Epithelial cell of esophagus (primary cell): ENCODE measurements around the gene SLC39A11.

Experiments
- DNase-seq: peaks from one replicate; pipeline ENCODE4 v3.0.0; 2010; ENCODE audit warnings: low read depth
- H3K4me3 ChIP-seq: 2 replicates; pipeline ENCODE4 v1.5.1; 2011; ENCODE audit warnings: mild to moderate bottlenecking, low read length, control low read depth
- TF ChIP-seq, protein P1 (sequence below): IDR thresholded peaks from 2 replicates; pipeline ENCODE4 v1.5.1; 2011; ENCODE audit warnings: low read depth, mild to moderate bottlenecking, low read length, control low read depth, inconsistent platforms; ENCODE audit not compliant: insufficient read depth; ENCODE audit errors: missing control alignments

SLC39A11 gene

DNA sequence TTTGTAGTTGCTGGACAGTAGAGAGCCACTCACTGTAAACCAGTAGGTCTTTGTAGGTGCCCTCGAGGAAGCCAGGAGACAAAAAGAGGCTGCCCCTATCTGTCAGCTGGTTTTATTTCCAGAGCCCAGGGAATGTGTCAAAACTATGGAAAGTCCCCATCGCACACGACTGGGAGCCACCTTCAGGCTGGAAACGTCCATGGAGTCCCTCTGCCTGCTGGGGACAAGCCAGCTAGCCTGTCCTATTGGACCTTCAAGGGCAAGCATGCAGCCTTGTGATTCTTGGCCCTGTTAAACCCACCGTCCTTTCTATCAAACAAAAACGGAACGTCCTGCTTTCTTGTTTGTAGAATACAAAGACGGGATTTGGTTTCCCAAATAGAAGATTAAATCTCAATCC, 289.8 kb downstream of the SLC39A11 start:
- no peak for DNase-seq
- H3K4me3 ChIP-seq, result no peak overlapping the region
- TF ChIP-seq, protein P1, sequence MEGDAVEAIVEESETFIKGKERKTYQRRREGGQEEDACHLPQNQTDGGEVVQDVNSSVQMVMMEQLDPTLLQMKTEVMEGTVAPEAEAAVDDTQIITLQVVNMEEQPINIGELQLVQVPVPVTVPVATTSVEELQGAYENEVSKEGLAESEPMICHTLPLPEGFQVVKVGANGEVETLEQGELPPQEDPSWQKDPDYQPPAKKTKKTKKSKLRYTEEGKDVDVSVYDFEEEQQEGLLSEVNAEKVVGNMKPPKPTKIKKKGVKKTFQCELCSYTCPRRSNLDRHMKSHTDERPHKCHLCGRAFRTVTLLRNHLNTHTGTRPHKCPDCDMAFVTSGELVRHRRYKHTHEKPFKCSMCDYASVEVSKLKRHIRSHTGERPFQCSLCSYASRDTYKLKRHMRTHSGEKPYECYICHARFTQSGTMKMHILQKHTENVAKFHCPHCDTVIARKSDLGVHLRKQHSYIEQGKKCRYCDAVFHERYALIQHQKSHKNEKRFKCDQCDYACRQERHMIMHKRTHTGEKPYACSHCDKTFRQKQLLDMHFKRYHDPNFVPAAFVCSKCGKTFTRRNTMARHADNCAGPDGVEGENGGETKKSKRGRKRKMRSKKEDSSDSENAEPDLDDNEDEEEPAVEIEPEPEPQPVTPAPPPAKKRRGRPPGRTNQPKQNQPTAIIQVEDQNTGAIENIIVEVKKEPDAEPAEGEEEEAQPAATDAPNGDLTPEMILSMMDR, result no peak

DNA sequence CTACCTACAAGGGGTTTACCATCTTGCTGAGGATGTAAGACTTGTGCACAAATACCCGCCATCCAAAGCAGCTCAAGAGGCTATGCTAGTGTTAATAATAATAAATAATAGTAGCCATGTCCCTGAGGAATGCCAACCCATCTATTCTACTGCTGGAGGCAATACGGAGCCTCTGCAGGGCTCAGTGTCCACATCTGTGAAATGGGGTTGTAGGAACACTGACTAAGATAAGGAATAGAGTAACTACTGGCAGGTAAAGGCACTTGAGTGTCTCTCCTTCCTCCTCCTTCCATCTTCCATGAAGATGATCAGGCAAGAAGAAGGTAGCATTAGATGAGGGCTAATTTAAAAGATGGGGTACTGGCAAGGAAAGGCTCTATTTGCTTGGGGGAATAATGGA, 295.3 kb downstream of the SLC39A11 start:
- no peak for DNase-seq
- H3K4me3 ChIP-seq, result no peak overlapping the region
- TF ChIP-seq, protein P1, result no peak

DNA sequence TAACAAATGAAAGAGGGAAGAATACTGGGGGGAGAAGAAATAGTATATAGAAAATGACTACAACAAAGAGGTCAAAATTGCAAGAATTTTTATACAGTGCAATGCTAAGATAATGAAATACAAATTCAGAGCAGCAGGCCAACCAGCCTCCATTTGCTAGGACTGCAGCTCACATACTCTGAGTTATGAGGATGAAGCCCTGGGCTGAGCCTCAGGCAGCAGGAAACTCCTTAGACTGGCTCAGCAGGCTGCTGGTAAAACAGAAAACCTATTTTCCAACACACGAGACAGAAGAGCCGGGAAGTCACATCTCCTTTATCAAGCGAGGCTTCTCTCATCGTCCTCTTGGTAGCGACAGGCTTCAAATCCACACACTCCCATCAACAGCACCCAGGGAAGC, 296.5 kb downstream of the SLC39A11 start:
- H3K4me3 ChIP-seq, result no peak overlapping the region
- TF ChIP-seq, protein P1, result no peak
- no peak for DNase-seq

DNA sequence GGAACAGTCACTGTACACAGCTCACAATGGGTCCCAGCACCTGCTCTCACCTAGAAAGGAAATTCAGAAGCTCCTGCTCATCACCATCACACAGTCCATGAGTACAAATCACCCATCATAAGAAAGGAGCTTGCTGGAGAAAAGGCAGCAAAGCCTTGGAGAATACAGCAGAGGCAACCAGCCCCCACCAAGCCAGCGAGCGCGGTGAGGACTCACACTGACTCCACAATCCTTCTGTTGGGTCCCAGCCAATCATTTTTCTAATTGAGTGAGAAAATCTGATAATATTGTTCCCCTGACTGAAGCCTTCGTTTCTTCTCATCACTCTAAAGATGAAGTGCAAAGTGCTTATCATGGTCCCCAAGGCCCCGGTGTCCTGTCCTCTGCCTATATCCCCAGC, 298.3 kb downstream of the SLC39A11 start:
- no peak for DNase-seq

GRCh38 chr17:72792771-72793170, 299.7 kb downstream of the SLC39A11 start:
- TF ChIP-seq, protein P1, result no peak
- no peak for DNase-seq
- no peak overlapping the region for H3K4me3 ChIP-seq

More for the DNA sequence above, 298.3 kb downstream of the SLC39A11 start:
- no peak overlapping the region for H3K4me3 ChIP-seq
- TF ChIP-seq, protein P1, result no peak

DNA sequence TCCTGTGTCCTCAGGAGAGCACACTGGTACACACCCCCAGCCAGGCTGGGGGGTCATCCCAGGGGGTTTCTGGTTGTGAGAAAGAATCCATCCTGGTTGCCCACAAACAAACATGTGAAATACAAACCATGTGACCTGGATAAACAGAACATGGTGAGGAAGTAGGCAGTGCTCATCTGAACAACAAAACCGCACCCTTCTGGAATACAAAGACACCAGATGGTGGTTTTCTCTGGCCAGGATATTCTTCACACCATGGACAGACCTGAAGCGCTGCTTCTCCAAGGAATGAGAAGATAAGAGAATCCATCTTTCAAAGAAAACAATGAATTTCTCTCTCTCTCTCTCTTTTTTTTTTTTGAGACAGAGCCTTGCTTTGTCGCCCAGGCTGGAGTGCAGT, 302.3 kb downstream of the SLC39A11 start:
- TF ChIP-seq, protein P1, result no peak
- no peak for DNase-seq
- H3K4me3 ChIP-seq, result no peak overlapping the region

- DNase-seq, result no peak
- H3K4me3 ChIP-seq, result no peak overlapping the region
- TF ChIP-seq, protein P1, result no peak
These were observed 302.8 kb downstream of the SLC39A11 start for GRCh38 chr17:72789711-72790110.
